Measurements from ENCODE around the gene MPZL1. TPM values are rescaled to one million over a fixed set of nuclear protein-coding genes. Genes with fewer than 3 reads are reported as not detected.

Gene MPZL1
- total and polyA plus RNA-seq, 2 donors (not counting 3 experiments of a cell fraction or from before 2014, with no cell fraction given) = 41.7 to 99.1 TPM

DNA sequence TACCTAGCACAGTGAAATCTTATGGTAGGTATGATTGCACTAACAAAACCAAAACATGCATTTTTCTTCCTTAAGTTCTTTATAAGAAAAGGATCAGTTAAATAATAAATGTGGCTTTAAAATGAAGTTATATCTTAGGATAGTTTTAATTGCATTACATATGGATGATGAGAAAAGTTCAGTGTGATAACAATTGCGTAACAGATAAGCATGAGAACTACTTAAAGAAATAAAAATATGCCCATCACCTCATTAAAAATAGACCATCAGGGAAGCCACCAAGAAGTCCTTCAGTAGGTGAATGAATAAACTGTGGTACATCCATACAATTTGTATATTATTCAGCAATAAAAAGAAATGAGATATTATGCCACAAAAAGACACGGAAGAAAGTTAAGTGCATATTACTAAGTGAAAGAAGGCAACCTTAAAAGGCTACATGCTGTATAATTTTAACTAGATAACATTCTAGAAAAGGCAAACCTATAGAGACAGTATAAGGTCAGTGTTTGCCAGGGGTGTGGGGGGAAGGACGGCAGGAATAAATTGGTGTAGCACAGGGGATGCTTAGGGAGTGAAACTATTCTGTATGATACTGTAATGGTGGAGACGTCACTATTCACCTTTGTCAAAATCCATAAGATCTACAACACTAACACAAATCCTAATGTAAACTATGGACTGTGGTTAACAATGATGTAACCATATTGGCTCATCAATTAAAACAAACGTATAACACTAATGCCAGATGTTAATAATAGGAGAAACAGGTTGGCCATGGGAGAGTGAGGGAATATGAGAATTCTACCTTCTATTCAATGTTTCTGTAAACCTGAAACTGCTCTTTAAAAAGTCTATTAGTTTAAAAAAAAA, 42.9 kb downstream of the MPZL1 start:
- ChIA-PET CTCF (no interaction called here), POLR2A (no interaction called here)
- H3K9me3 ChIP-seq (replicated peaks; ENCODE audit: control insufficient read depth, insufficient read depth, low read length) = no peaks in the 10 kb centered on the region
- DNase-seq (ENCODE audit: low read depth, low spot score) (no peak), FAIRE-seq (no peak)
- H2AFZ ChIP-seq (ENCODE audit: low read depth, low read length) = no peak overlapping the region
- BruUV-seq (replicated peaks) = no TSS peak
- dilution Hi-C loops (cut with MboI; ENCODE audit: extremely low pct_ligation_motif_present, low sequenced_read_pairs) = no loop called here
- peaks cover 3% of the 10 kb centered on the region for H4K20me1 ChIP-seq (replicated peaks; ENCODE audit: control insufficient read depth, extremely low read depth, insufficient read depth, low read length)
- H3K9me1 ChIP-seq (replicated peaks; ENCODE audit: control insufficient read depth, extremely low read depth, insufficient read depth, low read length) = no peaks in the 10 kb centered on the region
- no peak overlapping the region for H3K9ac ChIP-seq (replicated peaks; ENCODE audit: extremely low read depth, insufficient read depth, low read length)
- TF ChIP-seq EZH2 (IDR thresholded peaks at IDR 0.05; ENCODE audit: borderline replicate concordance, low read depth, low read length, severe bottlenecking) = no peak
- no peak for TF ChIP-seq GATA2 (IDR thresholded peaks at IDR 0.05; ENCODE audit: insufficient read depth, insufficient read length, low read depth, low read length)
- TF ChIP-seq FOS (IDR thresholded peaks at IDR 0.05; ENCODE audit: borderline replicate concordance, insufficient read depth, low read length) = no peak
- no peak for TF ChIP-seq POLR2A (IDR thresholded peaks at IDR 0.05; ENCODE audit: low read depth, low read length)
- TF ChIP-seq, protein P1, sequence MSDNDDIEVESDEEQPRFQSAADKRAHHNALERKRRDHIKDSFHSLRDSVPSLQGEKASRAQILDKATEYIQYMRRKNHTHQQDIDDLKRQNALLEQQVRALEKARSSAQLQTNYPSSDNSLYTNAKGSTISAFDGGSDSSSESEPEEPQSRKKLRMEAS (IDR thresholded peaks at IDR 0.05; ENCODE audit: insufficient read depth, insufficient read length) = no peak
- no peak for TF ChIP-seq MYC (IDR thresholded peaks at IDR 0.05; ENCODE audit: low read depth, low read length)
- TF ChIP-seq, protein P2, sequence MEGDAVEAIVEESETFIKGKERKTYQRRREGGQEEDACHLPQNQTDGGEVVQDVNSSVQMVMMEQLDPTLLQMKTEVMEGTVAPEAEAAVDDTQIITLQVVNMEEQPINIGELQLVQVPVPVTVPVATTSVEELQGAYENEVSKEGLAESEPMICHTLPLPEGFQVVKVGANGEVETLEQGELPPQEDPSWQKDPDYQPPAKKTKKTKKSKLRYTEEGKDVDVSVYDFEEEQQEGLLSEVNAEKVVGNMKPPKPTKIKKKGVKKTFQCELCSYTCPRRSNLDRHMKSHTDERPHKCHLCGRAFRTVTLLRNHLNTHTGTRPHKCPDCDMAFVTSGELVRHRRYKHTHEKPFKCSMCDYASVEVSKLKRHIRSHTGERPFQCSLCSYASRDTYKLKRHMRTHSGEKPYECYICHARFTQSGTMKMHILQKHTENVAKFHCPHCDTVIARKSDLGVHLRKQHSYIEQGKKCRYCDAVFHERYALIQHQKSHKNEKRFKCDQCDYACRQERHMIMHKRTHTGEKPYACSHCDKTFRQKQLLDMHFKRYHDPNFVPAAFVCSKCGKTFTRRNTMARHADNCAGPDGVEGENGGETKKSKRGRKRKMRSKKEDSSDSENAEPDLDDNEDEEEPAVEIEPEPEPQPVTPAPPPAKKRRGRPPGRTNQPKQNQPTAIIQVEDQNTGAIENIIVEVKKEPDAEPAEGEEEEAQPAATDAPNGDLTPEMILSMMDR (IDR thresholded peaks at IDR 0.05; ENCODE audit: extremely low read depth in 1 of 2, insufficient read depth in 1 of 2, low read depth in 1 of 2, low read length in 2 of 2) = no peak
- no peak for TF ChIP-seq JUN (IDR thresholded peaks at IDR 0.05; ENCODE audit: borderline replicate concordance, insufficient read depth, insufficient read length, low read depth)
- TF ChIP-seq POLR2AphosphoS5 (IDR thresholded peaks at IDR 0.05; ENCODE audit: insufficient read depth, low read depth, low read length) = no peak
- no peak overlapping the region for H3K4me2 ChIP-seq (ENCODE audit: insufficient read depth, low read length)
- intact Hi-C loops (cut with micrococcal nuclease) = no loop called here
- H3K27me3 ChIP-seq (ENCODE audit: control insufficient read depth in 2 of 2, insufficient read depth in 2 of 2, low read length in 2 of 2) = no peaks in the 10 kb centered on the region
- no peak overlapping the region for H3K4me3 ChIP-seq (replicated peaks in 1 of 3; ENCODE audit: insufficient read depth in 1 of 3, low read depth in 1 of 3, low read length in 3 of 3)
- H3K79me2 ChIP-seq (ENCODE audit: control insufficient read depth, insufficient read depth, low read length) = peaks cover 36% of the 10 kb centered on the region
- H3K4me1 ChIP-seq (ENCODE audit: control insufficient read depth, extremely low read depth, insufficient read depth, low read length) = no peaks in the 10 kb centered on the region
- H3K36me3 ChIP-seq (ENCODE audit: control insufficient read depth in 2 of 2, extremely low read depth in 1 of 2, insufficient read depth in 2 of 2, low read length in 2 of 2) = peaks cover 2 to 4% of the 10 kb centered on the region in 2 experiments
- no peak overlapping the region for H3K27ac ChIP-seq (ENCODE audit: insufficient read depth, low read depth, low read length)
